Measurements from ENCODE around the gene STAT5B. TPM values are rescaled to one million over a fixed set of nuclear protein-coding genes. Genes with fewer than 3 reads are reported as not detected.

Gene STAT5B
- total and polyA plus RNA-seq, 2 of the 13 experiments (the other 11 are each of a cell fraction or from before 2014, with no cell fraction given) = 21.0 to 42.8 TPM

DNA sequence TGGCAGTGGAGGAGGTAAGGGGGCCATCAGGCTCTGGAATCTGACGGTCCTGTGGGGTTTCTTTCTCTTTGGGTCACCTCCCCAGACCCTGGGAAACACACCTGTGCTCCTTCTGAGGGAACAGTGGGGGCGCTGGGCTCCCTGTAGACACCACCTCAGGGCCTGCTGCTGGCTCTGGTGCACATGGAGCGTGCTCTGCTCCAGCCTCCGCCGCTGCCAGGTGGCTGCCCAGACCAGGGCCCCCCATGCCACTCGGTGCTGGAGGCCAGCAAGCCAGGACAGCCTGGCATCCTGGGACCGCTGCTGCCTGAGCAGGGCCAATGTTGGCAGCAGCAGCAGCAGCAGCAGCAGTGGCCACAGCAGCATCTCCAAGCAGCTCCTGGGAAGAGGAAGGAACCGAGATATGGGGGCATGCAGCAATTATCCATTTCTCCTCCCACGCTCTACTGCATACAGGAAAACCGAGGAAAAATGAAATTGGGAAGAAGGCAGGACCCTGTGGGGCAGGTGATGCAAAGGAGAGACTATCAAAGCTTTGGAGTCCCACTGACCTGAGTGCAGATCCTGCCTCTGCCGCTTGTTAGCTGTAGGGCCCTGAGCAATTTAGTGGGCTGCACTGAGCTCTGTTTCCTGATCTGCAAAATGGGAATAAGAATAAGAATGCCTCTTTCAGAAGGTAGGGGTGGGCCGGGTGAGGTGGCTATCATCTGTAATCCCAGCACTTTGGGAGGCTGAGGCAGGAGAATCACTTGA, 82.8 kb downstream of the STAT5B start (continued):
- TF ChIP-seq, protein P1, sequence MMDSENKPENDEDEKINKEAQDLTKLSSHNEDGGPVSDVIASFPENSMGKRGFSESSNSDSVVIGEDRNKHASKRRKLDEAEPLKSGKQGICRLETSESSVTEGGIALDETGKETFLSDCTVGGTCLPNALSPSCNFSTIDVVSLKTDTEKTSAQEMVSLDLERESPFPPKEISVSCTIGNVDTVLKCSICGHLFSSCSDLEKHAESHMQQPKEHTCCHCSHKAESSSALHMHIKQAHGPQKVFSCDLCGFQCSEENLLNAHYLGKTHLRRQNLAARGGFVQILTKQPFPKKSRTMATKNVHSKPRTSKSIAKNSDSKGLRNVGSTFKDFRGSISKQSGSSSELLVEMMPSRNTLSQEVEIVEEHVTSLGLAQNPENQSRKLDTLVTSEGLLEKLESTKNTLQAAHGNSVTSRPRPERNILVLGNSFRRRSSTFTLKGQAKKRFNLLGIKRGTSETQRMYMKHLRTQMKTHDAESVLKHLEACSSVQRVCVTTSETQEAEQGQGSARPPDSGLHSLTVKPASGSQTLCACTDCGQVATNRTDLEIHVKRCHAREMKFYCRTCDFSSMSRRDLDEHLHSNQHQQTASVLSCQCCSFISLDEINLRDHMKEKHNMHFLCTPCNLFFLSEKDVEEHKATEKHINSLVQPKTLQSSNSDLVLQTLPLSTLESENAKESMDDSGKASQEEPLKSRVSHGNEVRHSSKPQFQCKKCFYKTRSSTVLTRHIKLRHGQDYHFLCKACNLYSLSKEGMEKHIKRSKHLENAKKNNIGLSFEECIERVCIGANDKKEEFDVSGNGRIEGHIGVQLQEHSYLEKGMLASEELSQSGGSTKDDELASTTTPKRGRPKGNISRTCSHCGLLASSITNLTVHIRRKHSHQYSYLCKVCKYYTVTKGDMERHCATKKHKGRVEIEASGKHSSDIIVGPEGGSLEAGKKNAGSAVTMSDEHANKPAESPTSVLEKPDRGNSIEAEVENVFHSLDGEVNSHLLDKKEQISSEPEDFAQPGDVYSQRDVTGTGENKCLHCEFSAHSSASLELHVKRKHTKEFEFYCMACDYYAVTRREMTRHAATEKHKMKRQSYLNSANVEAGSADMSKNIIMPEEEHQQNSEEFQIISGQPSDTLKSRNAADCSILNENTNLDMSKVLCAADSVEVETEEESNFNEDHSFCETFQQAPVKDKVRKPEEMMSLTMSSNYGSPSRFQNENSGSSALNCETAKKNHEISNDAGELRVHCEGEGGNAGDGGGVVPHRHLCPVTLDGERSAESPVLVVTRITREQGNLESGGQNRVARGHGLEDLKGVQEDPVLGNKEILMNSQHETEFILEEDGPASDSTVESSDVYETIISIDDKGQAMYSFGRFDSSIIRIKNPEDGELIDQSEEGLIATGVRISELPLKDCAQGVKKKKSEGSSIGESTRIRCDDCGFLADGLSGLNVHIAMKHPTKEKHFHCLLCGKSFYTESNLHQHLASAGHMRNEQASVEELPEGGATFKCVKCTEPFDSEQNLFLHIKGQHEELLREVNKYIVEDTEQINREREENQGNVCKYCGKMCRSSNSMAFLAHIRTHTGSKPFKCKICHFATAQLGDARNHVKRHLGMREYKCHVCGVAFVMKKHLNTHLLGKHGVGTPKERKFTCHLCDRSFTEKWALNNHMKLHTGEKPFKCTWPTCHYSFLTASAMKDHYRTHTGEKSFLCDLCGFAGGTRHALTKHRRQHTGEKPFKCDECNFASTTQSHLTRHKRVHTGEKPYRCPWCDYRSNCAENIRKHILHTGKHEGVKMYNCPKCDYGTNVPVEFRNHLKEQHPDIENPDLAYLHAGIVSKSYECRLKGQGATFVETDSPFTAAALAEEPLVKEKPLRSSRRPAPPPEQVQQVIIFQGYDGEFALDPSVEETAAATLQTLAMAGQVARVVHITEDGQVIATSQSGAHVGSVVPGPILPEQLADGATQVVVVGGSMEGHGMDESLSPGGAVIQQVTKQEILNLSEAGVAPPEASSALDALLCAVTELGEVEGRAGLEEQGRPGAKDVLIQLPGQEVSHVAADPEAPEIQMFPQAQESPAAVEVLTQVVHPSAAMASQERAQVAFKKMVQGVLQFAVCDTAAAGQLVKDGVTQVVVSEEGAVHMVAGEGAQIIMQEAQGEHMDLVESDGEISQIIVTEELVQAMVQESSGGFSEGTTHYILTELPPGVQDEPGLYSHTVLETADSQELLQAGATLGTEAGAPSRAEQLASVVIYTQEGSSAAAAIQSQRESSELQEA (CRISPR knock-in tag; IDR thresholded peaks at IDR 0.05; ENCODE audit: not compliant biosample characterization) = no peak
- TF ChIP-seq ZNF124 (CRISPR knock-in tag; IDR thresholded peaks at IDR 0.05) (no peak), ZFP36 (IDR thresholded peaks at IDR 0.05; ENCODE audit: borderline replicate concordance, low read depth, low read length, partially characterized antibody) (no peak), RARG (CRISPR knock-in tag; IDR thresholded peaks at IDR 0.05; ENCODE audit: low read depth) (no peak), ZNF598 (CRISPR knock-in tag; IDR thresholded peaks at IDR 0.05; ENCODE audit: borderline replicate concordance) (no peak), ZNF224 (CRISPR knock-in tag; IDR thresholded peaks at IDR 0.05) (0 out of 2 replicates have a peak, but pooled peaks have one; percentile 32), NBN (conservative IDR thresholded peaks at IDR 0.05) (no peak), NR2F1 (CRISPR knock-in tag; IDR thresholded peaks at IDR 0.05) (no peak), KDM2A (CRISPR knock-in tag; IDR thresholded peaks at IDR 0.05; ENCODE audit: borderline replicate concordance, low read depth) (no peak), KDM5A (IDR thresholded peaks at IDR 0.05; ENCODE audit: borderline replicate concordance, low read length) (no peak), GZF1 (CRISPR knock-in tag; IDR thresholded peaks at IDR 0.05) (no peak), TOPORS (CRISPR knock-in tag; IDR thresholded peaks at IDR 0.05) (peak; percentile 19; the same call in 1 of the 2 replicates), E2F5 (CRISPR knock-in tag; conservative IDR thresholded peaks at IDR 0.05) (no peak), ZSCAN20 (CRISPR knock-in tag; IDR thresholded peaks at IDR 0.05; ENCODE audit: borderline replicate concordance) (no peak), ZNF510 (CRISPR knock-in tag; IDR thresholded peaks at IDR 0.05; ENCODE audit: low read depth) (no peak), KAT8 (CRISPR knock-in tag; IDR thresholded peaks at IDR 0.05) (no peak), PCBP1 (IDR thresholded peaks at IDR 0.05; ENCODE audit: borderline replicate concordance, low read depth, low read length) (no peak)
- TF ChIP-seq, protein P2, sequence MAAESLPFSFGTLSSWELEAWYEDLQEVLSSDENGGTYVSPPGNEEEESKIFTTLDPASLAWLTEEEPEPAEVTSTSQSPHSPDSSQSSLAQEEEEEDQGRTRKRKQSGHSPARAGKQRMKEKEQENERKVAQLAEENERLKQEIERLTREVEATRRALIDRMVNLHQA (CRISPR knock-in tag; IDR thresholded peaks at IDR 0.05) = no peak
- TF ChIP-seq, protein P3, sequence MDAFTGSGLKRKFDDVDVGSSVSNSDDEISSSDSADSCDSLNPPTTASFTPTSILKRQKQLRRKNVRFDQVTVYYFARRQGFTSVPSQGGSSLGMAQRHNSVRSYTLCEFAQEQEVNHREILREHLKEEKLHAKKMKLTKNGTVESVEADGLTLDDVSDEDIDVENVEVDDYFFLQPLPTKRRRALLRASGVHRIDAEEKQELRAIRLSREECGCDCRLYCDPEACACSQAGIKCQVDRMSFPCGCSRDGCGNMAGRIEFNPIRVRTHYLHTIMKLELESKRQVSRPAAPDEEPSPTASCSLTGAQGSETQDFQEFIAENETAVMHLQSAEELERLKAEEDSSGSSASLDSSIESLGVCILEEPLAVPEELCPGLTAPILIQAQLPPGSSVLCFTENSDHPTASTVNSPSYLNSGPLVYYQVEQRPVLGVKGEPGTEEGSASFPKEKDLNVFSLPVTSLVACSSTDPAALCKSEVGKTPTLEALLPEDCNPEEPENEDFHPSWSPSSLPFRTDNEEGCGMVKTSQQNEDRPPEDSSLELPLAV (CRISPR knock-in tag; conservative IDR thresholded peaks at IDR 0.05; ENCODE audit: low read depth) = no peak
